HEK293 (cell line): ENCODE data around the gene ABCF2.

ENCODE experiments used
- CTCF ChIA-PET: fragments of 350-600 bp; formaldehyde crosslinking; extraction: SDS; loops from one replicate; lab custom pipeline; 2021; ENCODE audit warnings: antibody characterized with exemption; lab: Yijun Ruan, JAX
- POLR2A ChIA-PET: fragments of 300-600 bp; formaldehyde crosslinking; extraction: SDS; loops from one replicate; lab custom pipeline; 2020; ENCODE audit warnings: antibody characterized with exemption, inconsistent platforms; lab: Yijun Ruan, JAX
- H3K27ac ChIP-seq: fragments of 200-500 bp; sonication (Bioruptor generic); 2 replicates; pipeline ENCODE4 v1.5.1; 2014; ENCODE audit warnings: low read depth, low read length, control low read depth, inconsistent platforms; ENCODE audit errors: extremely low read depth
- H3K36me3 ChIP-seq, 2 experiments: fragments of 200-500 bp in 1 of 2; sonication (Bioruptor generic) in 1 of 2; 1 replicate in 1 of 2; 2 replicates in 1 of 2; pipeline ENCODE4 v1.5.1; 2014 to 2017; ENCODE audit warnings: inconsistent platforms in 2 of 2, low read length in 2 of 2; ENCODE audit not compliant: control insufficient read depth in 2 of 2, insufficient read depth in 1 of 2
- H3K4me1 ChIP-seq: fragments of 200-500 bp; sonication (Bioruptor generic); 2 replicates; pipeline ENCODE4 v1.5.1; 2014; ENCODE audit warnings: mild to moderate bottlenecking, low read length, inconsistent platforms; ENCODE audit not compliant: control insufficient read depth, insufficient read depth
- H3K4me3 ChIP-seq: 2 replicates; pipeline ENCODE4 v1.5.1; 2011; ENCODE audit warnings: low read depth, mild to moderate bottlenecking, control low read depth, low read length, moderate library complexity
- H3K9me3 ChIP-seq: fragments of 200-500 bp; sonication (Bioruptor generic); 2 replicates; pipeline ENCODE4 v1.5.1; 2014; ENCODE audit warnings: low read depth, low read length, inconsistent platforms; ENCODE audit not compliant: control insufficient read depth, insufficient read depth
- CTCF ChIP-seq: fragments of 450-650 bp; formaldehyde crosslinking; IDR thresholded peaks from 2 replicates; pipeline ENCODE4 v1.5.1; 2016; ENCODE audit warnings: missing biosample characterization, missing genetic modification characterization
- YY2 ChIP-seq: fragments of 450-650 bp; formaldehyde crosslinking; IDR thresholded peaks from 2 replicates; pipeline ENCODE4 v1.5.1; 2016; ENCODE audit warnings: missing biosample characterization, missing genetic modification characterization
- ZBTB48 ChIP-seq: fragments of 450-650 bp; formaldehyde crosslinking; IDR thresholded peaks from 2 replicates; pipeline ENCODE4 v1.5.1; 2016; ENCODE audit warnings: missing biosample characterization, missing genetic modification characterization
- ZIC2 ChIP-seq: fragments of 450-650 bp; formaldehyde crosslinking; IDR thresholded peaks from 2 replicates; pipeline ENCODE4 v1.5.1; 2016; ENCODE audit warnings: missing biosample characterization, missing genetic modification characterization
- ZNF132 ChIP-seq: fragments of 450-650 bp; formaldehyde crosslinking; IDR thresholded peaks from 2 replicates; pipeline ENCODE4 v1.5.1; 2017; ENCODE audit warnings: missing biosample characterization, missing genetic modification characterization, borderline replicate concordance
- ZNF280D ChIP-seq: fragments of 450-650 bp; formaldehyde crosslinking; IDR thresholded peaks from 2 replicates; pipeline ENCODE4 v1.5.1; 2016; ENCODE audit warnings: missing biosample characterization, missing genetic modification characterization
- ZNF341 ChIP-seq: fragments of 450-650 bp; formaldehyde crosslinking; IDR thresholded peaks from 2 replicates; pipeline ENCODE4; 2016; ENCODE audit warnings: low read depth, missing biosample characterization, missing genetic modification characterization
- ZNF391 ChIP-seq: fragments of 450-650 bp; formaldehyde crosslinking; IDR thresholded peaks from 2 replicates; pipeline ENCODE4 v1.5.1; 2016; ENCODE audit warnings: low read depth, missing biosample characterization, missing genetic modification characterization, borderline replicate concordance
- ZNF404 ChIP-seq: fragments of 450-650 bp; formaldehyde crosslinking; IDR thresholded peaks from 2 replicates; pipeline ENCODE4 v1.5.1; 2017; ENCODE audit warnings: missing biosample characterization, missing genetic modification characterization
- ZNF514 ChIP-seq: fragments of 450-650 bp; formaldehyde crosslinking; IDR thresholded peaks from 2 replicates; pipeline ENCODE4 v1.5.1; 2016; ENCODE audit warnings: missing biosample characterization, missing genetic modification characterization
- ZNF530 ChIP-seq: fragments of 450-650 bp; formaldehyde crosslinking; IDR thresholded peaks from 2 replicates; pipeline ENCODE4 v1.5.1; 2016; ENCODE audit warnings: low read depth, missing biosample characterization, missing genetic modification characterization
- ZNF585B ChIP-seq: fragments of 450-650 bp; formaldehyde crosslinking; IDR thresholded peaks from 2 replicates; pipeline ENCODE4 v1.5.1; 2016; ENCODE audit warnings: missing biosample characterization, missing genetic modification characterization
- ZNF626 ChIP-seq: fragments of 450-650 bp; sonication (Bioruptor Pico); formaldehyde crosslinking; IDR thresholded peaks from 2 replicates; pipeline ENCODE4 v1.5.1; 2018; ENCODE audit warnings: missing biosample characterization, missing genetic modification characterization, inconsistent platforms
- ZNF629 ChIP-seq: fragments of 450-650 bp; formaldehyde crosslinking; IDR thresholded peaks from 2 replicates; pipeline ENCODE4 v1.5.1; 2017; ENCODE audit warnings: missing biosample characterization, missing genetic modification characterization
- ZNF645 ChIP-seq: fragments of 450-650 bp; formaldehyde crosslinking; IDR thresholded peaks from 2 replicates; pipeline ENCODE4; 2016; ENCODE audit warnings: missing biosample characterization, missing genetic modification characterization
- ZNF777 ChIP-seq: fragments of 450-650 bp; formaldehyde crosslinking; IDR thresholded peaks from 2 replicates; pipeline ENCODE4 v1.5.1; 2017; ENCODE audit warnings: missing biosample characterization, missing genetic modification characterization, borderline replicate concordance
- TF ChIP-seq, protein P1 (sequence below): fragments of 450-650 bp; formaldehyde crosslinking; IDR thresholded peaks from 2 replicates; pipeline ENCODE4 v1.5.1; 2016; ENCODE audit warnings: missing biosample characterization, missing genetic modification characterization
- TF ChIP-seq, protein P2 (sequence below): fragments of 450-650 bp; formaldehyde crosslinking; optimal IDR thresholded peaks from 2 replicates; pipeline ENCODE3; 2016; ENCODE audit warnings: missing biosample characterization, mild to moderate bottlenecking, missing genetic modification characterization
- TF ChIP-seq, protein P3 (sequence below): fragments of 450-650 bp; formaldehyde crosslinking; IDR thresholded peaks from 2 replicates; pipeline ENCODE4 v1.5.1; 2016; ENCODE audit warnings: missing biosample characterization, missing genetic modification characterization, borderline replicate concordance
- TF ChIP-seq, protein P4 (sequence below): fragments of 450-650 bp; formaldehyde crosslinking; IDR thresholded peaks from 2 replicates; pipeline ENCODE4 v1.5.1; 2017; ENCODE audit warnings: missing biosample characterization, missing genetic modification characterization

The ABCF2 gene

DNA sequence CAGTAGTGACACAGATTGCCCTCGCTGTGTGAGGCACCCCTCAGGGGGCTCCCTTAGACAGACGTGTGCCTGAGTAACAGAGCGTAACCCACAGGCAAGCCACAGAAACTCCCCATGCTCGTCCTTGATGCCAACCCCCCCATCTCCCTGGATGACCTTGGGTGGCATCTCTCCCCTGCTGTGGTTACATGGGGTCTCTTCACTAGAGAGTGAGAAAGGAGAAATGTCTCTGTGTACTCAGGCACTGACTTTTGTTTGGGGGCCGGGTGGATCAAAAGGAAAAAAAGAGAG lies 38.8 kb downstream of the ABCF2 start:
- no peaks in the 10 kb centered on the region for H3K9me3 ChIP-seq
- POLR2A ChIA-PET: no interaction called here
- H3K4me1 ChIP-seq: no peaks in the 10 kb centered on the region
- H3K27ac ChIP-seq: no peak overlapping the region
- H3K36me3 ChIP-seq: no peaks in the 10 kb centered on the region
- H3K4me3 ChIP-seq: no peak overlapping the region
- CTCF ChIA-PET: no interaction called here
- no peak for TF ChIP-seq ZNF629 (tag by site-specific recombination)
- peak; percentile 84 for TF ChIP-seq ZIC2
- TF ChIP-seq YY2 (tag by site-specific recombination): no peak
- no peak for TF ChIP-seq ZNF777 (tag by site-specific recombination)

- no peak overlapping the region for H3K27ac ChIP-seq
- ChIA-PET POLR2A (no interaction called here), CTCF (no interaction called here)
- H3K36me3 ChIP-seq: no peaks in the 10 kb centered on the region
- H3K9me3 ChIP-seq: no peaks in the 10 kb centered on the region
- H3K4me3 ChIP-seq: no peak overlapping the region
- no peaks in the 10 kb centered on the region for H3K4me1 ChIP-seq
- TF ChIP-seq, protein P1, sequence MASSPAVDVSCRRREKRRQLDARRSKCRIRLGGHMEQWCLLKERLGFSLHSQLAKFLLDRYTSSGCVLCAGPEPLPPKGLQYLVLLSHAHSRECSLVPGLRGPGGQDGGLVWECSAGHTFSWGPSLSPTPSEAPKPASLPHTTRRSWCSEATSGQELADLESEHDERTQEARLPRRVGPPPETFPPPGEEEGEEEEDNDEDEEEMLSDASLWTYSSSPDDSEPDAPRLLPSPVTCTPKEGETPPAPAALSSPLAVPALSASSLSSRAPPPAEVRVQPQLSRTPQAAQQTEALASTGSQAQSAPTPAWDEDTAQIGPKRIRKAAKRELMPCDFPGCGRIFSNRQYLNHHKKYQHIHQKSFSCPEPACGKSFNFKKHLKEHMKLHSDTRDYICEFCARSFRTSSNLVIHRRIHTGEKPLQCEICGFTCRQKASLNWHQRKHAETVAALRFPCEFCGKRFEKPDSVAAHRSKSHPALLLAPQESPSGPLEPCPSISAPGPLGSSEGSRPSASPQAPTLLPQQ (tag by site-specific recombination): no peak
- TF ChIP-seq, protein P2, sequence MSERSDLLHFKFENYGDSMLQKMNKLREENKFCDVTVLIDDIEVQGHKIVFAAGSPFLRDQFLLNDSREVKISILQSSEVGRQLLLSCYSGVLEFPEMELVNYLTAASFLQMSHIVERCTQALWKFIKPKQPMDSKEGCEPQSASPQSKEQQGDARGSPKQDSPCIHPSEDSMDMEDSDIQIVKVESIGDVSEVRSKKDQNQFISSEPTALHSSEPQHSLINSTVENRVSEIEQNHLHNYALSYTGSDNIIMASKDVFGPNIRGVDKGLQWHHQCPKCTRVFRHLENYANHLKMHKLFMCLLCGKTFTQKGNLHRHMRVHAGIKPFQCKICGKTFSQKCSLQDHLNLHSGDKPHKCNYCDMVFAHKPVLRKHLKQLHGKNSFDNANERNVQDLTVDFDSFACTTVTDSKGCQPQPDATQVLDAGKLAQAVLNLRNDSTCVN (tag by site-specific recombination): no peak
- TF ChIP-seq ZNF280D (no peak), ZNF404 (no peak), ZNF645 (tag by site-specific recombination) (no peak), ZNF530 (no peak), ZNF341 (tag by site-specific recombination) (no peak), ZBTB48 (tag by site-specific recombination) (no peak), ZNF132 (tag by site-specific recombination) (no peak), ZNF391 (tag by site-specific recombination) (no peak), ZNF514 (tag by site-specific recombination) (no peak), ZNF626 (tag by site-specific recombination) (no peak), ZNF585B (tag by site-specific recombination) (no peak), CTCF (tag by site-specific recombination) (no peak)
- TF ChIP-seq, protein P3, sequence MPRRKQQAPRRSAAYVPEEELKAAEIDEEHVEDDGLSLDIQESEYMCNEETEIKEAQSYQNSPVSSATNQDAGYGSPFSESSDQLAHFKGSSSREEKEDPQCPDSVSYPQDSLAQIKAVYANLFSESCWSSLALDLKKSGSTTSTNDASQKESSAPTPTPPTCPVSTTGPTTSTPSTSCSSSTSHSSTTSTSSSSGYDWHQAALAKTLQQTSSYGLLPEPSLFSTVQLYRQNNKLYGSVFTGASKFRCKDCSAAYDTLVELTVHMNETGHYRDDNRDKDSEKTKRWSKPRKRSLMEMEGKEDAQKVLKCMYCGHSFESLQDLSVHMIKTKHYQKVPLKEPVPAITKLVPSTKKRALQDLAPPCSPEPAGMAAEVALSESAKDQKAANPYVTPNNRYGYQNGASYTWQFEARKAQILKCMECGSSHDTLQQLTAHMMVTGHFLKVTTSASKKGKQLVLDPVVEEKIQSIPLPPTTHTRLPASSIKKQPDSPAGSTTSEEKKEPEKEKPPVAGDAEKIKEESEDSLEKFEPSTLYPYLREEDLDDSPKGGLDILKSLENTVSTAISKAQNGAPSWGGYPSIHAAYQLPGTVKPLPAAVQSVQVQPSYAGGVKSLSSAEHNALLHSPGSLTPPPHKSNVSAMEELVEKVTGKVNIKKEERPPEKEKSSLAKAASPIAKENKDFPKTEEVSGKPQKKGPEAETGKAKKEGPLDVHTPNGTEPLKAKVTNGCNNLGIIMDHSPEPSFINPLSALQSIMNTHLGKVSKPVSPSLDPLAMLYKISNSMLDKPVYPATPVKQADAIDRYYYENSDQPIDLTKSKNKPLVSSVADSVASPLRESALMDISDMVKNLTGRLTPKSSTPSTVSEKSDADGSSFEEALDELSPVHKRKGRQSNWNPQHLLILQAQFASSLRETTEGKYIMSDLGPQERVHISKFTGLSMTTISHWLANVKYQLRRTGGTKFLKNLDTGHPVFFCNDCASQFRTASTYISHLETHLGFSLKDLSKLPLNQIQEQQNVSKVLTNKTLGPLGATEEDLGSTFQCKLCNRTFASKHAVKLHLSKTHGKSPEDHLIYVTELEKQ: no peak
- TF ChIP-seq, protein P4, sequence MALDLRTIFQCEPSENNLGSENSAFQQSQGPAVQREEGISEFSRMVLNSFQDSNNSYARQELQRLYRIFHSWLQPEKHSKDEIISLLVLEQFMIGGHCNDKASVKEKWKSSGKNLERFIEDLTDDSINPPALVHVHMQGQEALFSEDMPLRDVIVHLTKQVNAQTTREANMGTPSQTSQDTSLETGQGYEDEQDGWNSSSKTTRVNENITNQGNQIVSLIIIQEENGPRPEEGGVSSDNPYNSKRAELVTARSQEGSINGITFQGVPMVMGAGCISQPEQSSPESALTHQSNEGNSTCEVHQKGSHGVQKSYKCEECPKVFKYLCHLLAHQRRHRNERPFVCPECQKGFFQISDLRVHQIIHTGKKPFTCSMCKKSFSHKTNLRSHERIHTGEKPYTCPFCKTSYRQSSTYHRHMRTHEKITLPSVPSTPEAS (tag by site-specific recombination): no peak
Measured at GRCh38 chr7:151187409-151188251, 39.4 kb downstream of the ABCF2 start.
